Upper lobe of left lung (tissue), 4 donors: Measurements from ENCODE around the gene SPACA7.

Experiments used
- EP300 ChIP-seq, 4 donors: sonication (generic); formaldehyde crosslinking; IDR thresholded peaks; one replicate each; pipeline ENCODE4 v1.5.1; 2017; ENCODE audit warnings: antibody characterized with exemption in 4 of 4, control low read depth in 2 of 4
- POLR2A ChIP-seq, 4 donors: fragments of 450-650 bp; IDR thresholded peaks; one replicate each; pipeline ENCODE4 v1.5.1; 2016 to 2017; ENCODE audit warnings: antibody characterized with exemption in 4 of 4, mild to moderate bottlenecking in 2 of 4
- POLR2AphosphoS5 ChIP-seq, 2 donors: sonication (generic); formaldehyde crosslinking; IDR thresholded peaks; one replicate each; pipeline ENCODE4 v1.5.1; 2017; ENCODE audit warnings: antibody characterized with exemption in 2 of 2
- TF ChIP-seq, protein P1 (sequence below), 6 experiments: fragments of 450-650 bp in 4 of 6; fragments of 200-600 bp in 2 of 6; sonication (generic) in 2 of 6; IDR thresholded peaks; one replicate each; pipeline ENCODE4 v1.5.1; 2016 to 2019; ENCODE audit warnings: antibody characterized with exemption in 6 of 6

DNA sequence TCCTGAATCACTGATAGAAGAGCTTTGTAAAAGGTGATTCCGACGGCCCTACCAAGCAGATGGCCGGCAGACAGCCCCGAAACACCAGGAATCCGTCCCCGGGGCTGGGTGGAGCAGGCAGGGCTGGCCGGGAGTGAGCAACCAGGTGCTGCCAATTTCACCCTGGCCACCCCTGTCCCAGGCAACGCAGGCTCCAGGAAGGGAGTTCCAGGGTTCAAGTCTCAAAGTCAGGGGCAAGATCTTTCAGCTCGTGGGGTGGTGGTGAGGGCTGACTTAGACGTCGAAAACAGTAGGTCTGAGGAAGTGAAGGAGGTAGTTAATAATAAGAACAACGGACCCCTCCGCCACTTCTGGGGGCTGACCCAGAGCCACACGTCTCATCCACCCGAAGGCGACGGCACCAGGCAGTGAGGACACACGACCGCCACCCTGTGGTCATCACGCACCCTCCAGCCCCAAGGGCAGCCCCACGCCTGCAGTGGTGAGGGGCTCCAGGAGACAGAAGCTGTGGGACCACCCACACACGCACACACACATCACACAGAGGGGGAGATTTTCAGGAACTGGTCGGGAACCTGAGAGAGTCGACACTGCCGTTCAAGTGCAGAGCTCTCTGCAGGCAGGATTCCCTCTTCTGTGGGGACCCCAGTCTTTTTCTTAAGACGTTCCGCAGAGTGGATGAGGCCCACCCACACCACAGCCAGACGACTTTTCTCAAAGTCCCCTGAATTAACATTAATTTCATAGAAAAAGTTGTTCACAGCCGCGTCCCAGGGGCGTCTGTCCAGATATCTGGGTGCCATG is 67.2 kb downstream of the SPACA7 start:
- TF ChIP-seq, protein P1, sequence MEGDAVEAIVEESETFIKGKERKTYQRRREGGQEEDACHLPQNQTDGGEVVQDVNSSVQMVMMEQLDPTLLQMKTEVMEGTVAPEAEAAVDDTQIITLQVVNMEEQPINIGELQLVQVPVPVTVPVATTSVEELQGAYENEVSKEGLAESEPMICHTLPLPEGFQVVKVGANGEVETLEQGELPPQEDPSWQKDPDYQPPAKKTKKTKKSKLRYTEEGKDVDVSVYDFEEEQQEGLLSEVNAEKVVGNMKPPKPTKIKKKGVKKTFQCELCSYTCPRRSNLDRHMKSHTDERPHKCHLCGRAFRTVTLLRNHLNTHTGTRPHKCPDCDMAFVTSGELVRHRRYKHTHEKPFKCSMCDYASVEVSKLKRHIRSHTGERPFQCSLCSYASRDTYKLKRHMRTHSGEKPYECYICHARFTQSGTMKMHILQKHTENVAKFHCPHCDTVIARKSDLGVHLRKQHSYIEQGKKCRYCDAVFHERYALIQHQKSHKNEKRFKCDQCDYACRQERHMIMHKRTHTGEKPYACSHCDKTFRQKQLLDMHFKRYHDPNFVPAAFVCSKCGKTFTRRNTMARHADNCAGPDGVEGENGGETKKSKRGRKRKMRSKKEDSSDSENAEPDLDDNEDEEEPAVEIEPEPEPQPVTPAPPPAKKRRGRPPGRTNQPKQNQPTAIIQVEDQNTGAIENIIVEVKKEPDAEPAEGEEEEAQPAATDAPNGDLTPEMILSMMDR (IDR thresholded peaks at IDR 0.05) = peak in 2 of 6 experiments; percentile 3 to 5
- TF ChIP-seq POLR2AphosphoS5 (IDR thresholded peaks at IDR 0.05) (no peak), POLR2A (IDR thresholded peaks at IDR 0.05) (no peak), EP300 (IDR thresholded peaks at IDR 0.05) (no peak)
